SH-SY5Y (cell line): Measurements from ENCODE around the gene SLC34A3.

ENCODE experiments used
- GATA2 ChIP-seq: IDR thresholded peaks from 2 replicates; pipeline ENCODE4 v1.6.1; 2011; ENCODE audit warnings: mild to moderate bottlenecking, low read depth, low read length
- GATA3 ChIP-seq: IDR thresholded peaks from 2 replicates; pipeline ENCODE4 v1.6.1; 2011; ENCODE audit warnings: low read depth, mild to moderate bottlenecking, low read length, moderate library complexity

- no peak for TF ChIP-seq GATA2
- TF ChIP-seq GATA3, result no peak
Measured at GRCh38 chr9:137266585-137267453, 36.1 kb downstream of the SLC34A3 start.
